Stimulated activated CD8-positive, alpha-beta memory T cell treated with anti-CD3 and anti-CD28 coated beads, Interleukin-12 subunit alpha, Interleukin-12 subunit beta, amount 100 ng/mL, for 1 hour (primary cell): ENCODE data around the gene ZNF212.

Experiments used
- DNase-seq: peaks from one replicate; pipeline ENCODE4 v3.0.0-alpha.2; 2020; ENCODE audit warnings: low read depth

Gene ZNF212

DNA sequence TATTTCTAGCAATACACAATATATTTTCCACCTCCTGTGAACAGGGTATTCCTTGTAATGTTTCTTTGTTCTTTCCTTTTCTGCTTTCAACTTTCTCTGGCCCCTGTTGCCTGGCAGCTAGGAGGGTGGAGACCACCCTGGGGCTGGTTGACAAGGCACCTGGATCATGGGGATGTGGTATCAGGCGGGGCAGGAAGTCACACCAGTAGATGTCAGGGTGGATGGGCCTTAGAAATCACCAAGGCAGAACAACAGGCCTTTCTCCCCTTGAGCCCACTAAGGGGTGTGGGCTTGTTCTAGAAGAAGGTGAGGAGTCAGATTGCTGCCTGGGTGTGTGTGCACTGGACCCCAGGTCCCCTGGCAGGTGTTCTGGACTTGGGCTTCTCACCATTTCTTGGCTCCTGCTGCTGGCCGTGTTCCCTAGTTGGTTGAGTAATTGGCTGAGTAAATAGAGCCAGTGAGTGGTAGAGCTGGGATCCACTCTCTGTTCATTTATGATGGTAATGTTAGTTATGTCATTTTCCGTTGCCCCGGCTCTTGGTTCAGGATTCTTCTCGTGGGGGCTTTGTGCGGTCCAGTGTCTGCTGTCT lies 47.5 kb downstream of the ZNF212 start:
- no peak for DNase-seq

DNA sequence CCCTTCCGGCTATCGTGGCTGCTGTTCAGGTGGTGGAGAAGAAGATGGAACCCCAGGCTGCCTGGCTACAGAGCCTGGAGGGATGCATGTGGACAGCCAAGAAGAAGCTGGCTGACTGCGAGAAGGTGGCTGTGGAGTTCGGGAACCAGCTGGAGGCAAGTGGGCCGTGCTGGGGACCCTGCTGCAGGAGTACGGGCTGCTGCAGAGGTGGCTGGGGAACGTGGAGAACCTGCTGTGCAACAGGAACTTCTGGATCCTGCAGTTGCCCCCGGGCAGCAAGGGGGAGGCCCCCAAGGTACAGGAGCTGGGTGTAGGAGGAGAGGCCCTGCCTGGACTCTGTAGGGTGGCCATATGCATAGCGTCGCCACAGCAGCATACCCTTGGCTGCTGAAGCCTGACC lies 48.2 kb downstream of the ZNF212 start:
- DNase-seq = no peak

DNA sequence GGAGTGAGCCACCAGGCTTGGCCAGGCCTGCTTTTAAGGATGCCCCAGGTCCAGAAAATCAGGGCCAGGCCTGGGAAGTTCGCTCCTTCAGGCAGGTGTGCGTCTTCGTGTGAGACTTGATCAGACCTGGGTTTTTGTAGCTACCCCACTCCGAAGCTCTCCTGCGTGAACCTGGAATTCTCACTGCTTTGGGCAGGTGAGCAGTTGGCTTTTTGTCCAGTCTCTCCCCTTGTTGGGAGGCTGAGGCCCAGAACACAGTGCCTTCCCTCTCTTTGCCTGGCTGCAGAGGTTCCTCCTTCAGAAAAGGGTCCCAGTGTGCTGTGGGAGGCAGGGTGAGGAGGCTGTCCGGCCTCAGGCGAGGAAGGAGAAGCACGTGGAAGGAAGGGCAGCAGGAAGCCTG lies 49.8 kb downstream of the ZNF212 start:
- no peak for DNase-seq

DNA sequence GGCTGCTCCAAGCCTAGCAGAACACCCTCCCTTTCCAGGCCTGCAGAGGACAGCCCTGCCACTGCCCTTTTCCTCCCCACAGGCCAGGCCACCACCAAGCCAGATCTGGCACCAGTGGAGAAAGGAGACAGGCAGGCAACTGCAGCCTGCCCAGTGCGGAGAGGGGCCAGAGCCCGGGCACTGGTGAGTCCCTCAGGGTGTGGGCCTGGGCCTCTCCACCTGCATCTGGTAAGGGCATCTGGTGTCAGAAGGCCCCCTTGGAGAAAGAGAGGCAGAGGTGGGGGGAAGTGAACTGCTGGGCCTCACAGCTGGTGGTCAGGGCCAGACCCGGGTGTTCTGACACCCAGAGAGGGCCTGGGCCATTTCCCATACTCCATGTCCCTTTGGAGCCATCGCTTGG lies 50.4 kb downstream of the ZNF212 start:
- DNase-seq = no peak

DNA sequence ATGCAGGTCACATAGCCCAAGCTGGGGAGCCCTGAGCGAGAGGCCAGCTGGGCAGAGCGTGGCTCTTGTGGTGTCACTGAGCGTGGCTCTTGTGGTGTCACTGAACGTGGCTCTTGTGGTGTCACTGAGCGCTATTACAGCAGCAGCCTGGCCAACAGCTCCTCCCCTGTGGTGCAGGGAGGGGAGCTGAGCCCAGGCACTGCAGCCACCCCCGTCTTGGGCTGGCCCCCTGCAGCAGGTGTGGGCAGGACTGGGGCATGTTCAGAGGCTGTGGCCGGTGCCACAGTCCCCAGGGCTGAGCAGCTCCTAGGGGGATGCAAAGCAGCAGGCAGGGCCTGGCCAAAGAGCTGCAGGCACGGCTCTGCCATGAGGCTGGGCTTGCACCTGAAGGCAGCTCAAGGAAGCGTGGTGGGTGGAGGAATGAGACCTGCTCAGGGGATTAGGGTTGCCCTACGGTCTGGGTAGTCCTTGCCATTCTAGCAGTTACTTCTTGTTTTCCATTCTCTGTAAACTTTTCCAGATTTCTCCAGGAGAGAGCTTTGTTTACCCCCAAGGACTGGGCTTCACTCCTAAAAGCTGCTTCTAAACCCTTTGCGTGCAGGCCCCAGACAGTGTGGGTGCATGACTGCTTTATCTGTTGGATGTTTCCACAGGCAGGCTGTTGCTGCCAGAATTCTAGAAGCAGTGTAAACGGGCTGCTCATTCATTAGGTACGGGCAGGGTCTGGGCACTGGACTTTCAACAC lies 51.8 kb downstream of the ZNF212 start:
- no peak for DNase-seq

DNA sequence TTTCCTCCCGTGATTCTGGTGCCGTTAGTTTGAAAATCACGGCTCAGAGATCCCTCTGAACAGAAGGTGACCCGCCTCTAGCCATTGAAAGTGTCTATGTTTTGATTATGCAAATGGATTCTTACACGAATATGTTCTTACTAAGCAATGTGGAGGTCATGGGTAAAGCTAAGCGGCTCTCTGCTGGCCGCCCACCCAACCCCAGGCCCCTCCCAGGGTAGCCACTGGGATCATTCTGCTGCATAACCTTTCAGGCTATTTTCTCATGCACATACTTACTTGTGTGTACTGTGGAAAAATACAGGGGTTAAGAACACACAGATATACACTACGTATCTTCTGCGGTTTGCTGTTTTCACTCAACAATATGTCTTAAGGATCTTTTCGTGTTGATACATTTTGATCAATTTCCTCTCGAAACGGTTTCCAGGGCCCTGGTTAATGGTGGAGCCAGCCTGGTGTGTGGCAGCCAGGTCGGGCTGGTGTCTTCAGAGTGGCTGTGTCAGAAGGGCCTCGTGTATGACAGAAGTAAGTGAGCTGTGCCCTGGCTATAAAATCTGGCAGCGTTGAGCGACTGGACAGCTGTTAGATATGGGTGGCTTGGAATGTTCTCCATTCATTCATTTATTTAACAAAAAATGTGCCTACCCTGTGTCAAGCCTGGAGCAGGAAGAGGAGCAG lies 52.5 kb downstream of the ZNF212 start:
- DNase-seq = no peak

DNA sequence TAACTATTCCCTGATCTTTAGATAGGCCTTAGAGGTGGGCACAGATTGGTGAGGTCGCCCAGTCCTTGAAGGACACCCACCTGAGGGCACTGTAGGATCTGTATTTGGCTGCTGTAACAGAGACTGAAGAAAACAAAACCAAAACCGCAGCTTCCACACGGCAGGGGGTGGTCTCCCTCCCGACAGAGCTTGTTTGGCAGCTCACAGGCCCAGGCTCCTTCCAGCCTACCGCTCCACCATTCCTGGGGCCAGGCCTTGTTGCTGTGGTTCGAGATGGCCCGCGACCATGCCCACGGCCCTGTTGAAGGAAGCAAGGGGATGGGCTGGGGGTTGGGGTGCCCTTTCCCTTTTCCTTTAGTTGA lies 53.0 kb downstream of the ZNF212 start:
- DNase-seq = no peak

DNA sequence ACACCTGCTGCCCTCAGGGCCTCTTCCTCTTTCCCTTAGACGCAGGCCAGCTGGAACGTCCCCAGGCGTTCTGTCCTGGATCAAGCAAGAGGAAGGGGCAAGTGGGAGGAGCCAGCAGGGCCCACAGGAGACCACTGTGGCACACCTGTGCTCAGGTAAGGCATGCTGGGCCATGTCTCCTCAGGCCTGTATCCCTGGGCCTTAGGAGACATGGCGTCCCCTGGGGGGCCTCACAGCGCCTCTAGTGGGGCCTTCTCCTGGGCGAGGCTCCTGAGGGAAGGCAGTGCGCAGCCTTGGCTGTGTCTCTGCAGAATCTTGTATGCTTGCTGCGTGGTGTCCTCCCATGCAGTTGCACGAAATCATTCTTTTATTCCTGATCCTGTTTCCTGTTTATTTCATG lies 53.9 kb downstream of the ZNF212 start:
- DNase-seq = no peak

DNA sequence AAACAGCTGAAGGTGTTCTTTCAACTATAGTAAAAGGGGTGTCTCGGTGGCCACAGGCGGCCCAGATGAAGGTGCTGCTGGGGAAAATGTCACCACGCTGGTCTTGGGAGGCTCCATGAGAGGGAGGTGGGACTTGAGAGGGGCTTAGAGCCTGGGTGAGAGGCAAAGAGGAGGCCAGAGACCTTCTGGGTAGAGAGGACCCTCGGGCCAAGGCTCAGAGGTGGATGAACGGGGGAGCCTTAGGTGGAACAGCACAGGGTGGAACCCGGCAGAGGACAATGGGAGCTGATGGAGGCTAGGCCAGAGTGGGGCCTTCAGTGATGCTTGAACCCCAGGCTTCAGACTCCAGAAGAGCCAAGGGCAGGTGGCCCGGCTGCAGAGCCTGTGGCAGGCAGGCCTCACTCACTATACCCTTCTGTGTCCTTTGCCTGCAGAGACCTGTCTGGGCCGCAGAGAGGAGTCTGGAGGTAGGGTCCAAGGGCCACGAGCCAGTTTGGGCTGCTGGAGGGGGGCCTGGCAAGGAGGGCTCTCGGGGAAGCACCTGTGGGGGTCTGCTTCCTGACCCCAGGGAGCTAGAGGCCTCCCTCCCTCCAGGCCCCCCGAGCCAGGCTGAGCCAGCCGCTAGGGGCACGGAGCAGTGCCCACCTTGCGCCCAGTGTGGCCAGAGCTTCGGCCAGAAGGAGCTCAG lies 54.6 kb downstream of the ZNF212 start:
- DNase-seq = no peak

DNA sequence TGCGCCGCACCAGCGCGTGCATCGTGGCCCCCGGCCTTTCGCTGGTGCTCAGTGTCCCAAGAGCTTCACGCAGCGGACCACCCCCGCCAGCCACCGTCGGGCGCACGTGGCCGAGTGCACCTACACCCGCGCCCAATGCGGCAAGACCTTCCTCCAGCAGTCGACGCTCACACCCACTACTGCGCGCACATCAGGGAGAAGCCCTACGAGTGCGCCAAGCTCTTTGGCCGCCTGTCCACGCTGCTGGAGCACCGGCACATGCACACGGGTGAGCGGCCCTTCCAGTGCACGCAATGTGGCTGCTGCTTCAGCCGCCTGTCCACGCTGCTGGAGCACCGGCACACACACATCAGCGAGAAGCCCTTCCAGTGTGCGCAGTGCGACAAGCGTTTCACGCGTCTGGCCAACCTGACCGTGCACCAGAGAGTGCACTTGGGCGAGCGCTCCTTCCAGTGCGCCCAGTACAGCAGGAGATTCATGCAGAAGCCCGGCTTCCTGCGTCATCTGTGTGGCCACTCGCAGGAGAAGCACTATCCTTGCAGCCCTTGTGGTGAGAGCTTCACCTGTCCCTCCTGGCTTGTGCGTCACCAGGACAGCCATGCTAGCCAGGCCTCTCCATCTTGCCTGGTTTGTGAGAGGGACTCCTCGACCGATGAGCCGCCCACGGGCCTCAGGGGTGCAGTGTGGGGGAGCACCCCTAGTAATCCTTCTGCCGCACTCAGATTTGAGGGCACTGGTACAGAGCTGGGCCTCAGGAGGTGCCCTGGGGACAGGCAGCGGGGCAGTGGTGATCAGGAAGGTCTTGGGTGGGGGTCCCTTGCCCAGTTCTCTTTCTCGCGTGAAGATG lies 55.4 kb downstream of the ZNF212 start:
- no peak for DNase-seq

DNA sequence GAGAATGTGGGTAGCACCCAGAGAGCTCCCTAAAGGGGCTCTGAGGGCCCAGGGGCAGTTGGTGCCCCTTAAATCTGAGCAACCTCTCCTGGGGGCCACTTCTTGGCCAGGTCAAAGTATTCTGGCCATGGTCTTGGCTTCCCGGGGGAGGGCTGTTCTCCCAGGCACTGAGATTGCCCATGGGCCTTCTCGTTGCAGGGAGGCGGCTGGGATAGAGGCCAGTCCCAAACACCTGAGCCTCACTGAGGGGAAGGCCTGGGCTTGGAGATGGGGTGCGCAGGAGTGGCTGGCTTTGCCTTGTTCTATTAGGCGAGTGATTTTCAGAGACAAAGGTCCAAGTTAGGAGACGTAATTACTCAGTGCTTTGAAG lies 56.0 kb downstream of the ZNF212 start:
- no peak for DNase-seq

DNA sequence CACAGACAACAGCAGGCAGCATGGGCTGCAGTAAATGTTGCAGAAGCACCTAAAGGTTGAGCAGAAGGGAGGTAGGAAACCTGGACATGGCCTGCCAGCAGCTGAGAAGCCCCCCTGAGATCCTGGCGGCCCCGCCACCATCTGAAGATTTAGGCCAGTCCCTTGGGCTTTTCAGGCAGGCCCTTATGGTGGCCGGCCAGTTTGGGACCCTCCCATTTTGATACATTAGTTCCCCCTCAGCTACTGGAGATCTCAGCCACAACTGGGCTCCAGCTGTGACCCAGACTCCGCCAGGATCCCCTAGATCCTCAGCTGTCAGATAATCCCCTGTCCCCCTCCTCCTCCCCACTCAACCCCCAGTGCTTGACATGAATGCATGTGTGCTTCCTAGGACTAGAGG lies 56.9 kb downstream of the ZNF212 start:
- DNase-seq = no peak

DNA sequence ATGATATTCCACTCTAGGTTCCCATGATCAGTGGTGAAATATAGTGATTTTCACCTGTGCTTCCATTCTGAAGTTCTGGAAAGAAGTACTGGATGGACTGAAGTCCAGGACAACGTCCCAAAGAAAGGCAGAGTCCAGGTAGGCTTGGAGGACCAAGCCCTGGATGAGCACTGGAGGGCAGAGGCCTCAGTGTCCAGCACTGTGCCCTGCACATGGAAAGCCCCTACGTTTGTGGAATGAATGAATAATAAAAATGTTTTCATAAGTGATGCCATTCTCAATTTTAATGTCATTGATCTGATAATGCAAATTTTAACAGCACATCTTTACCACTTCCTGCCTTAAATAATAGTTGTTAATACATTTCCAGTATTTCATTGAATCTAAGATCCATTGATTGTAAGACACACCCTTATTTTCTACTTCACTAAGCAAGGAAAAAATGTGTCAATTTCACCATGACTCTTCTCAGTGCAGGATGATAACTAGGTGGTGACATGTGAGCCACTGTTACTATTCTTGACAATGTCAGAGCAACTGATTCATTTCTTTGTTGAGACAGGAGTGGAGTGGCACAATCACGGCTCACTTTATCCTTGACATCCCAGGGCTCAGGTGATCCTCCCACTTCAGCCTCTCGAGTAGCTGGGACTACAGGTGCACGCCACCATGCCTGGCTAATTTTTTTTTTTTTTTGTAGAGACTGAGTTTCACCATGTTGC lies 57.7 kb downstream of the ZNF212 start:
- DNase-seq = no peak

DNA sequence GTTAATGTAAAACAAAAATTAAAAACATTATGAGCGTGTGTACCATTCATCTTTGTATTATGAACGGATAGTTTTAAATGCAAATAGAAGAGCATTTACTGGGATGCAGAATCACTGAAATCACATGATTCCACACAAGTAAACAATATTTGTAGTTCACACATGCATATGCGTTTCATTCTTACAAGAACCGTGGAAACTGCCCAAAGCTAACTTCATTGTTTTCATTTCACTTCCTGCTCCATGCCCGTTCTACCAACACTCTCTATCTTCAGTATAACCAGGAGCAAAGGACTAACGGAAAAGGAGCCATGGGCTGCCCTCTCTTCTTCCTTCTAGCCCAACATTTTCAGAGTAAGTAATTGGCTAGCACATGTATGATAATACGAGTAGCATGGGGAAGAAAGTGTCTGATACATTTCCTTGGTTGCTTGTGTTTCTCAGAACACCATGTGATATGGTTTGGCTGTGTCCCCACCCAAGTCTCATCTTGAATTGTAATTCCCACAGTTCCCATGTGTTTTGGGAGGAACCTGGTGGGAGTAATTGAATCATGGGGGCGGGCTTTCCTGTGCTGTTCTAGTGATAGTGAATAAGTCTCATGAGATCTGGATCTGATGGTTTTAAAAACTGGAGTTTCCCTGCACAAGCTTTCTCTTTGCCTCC lies 61.3 kb downstream of the ZNF212 start:
- no peak for DNase-seq

DNA sequence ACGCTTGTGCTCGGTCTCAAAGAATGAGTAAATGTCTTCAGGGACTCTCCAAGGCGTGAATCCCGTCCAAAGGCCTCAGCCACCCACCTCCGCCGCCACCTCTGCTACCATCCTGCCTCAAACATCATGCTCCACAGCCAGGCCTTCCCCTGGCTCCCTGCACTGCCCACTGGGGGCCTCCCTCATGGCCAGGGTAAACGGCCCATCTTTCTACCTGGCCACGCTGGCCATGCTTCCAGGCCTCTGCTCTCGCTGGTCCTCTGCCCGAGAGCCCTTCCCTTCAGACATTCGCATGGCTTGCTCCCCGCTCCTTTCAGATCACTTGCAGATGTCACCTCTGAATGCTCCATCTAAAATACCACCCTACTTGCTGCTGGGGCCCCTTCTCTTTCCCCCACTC lies 62.8 kb downstream of the ZNF212 start:
- no peak for DNase-seq

DNA sequence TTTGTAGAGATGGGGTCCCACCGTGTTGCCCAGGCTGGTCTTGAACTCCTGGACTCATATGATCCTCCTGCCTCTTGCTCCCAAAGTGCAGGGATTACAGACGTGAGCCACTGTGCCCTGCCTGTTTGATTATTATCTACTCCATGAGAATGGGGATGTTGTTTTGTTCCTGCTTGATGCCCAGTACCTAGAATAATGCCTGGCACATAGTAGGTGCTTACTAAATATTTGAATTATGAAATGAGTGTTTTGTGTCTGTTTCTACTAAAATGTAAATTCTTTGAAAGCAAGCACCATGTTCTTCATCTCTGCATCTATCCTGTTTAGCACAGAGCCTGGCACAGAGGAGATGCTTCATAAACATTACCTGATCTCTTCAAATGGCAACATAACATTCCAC lies 63.4 kb downstream of the ZNF212 start:
- no peak for DNase-seq

DNA sequence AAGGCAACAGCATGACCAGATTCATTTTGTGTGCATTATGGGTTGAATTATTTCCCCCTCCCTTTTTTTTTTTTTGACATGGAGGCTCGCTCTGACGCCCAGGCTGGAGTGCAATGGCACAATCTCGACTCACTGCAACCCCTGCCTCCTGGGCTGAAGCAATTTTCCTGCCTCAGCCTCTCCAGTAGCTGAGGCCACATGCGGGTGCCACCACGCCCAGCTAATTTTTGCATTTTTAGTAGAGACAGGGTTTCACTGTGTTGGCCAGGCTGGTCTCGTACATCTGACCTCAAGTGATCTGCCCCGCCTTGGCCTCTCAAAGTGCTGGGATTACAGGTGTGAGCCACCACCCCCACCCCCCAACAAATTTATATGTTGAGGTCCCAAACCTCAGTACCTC lies 64.6 kb downstream of the ZNF212 start:
- DNase-seq = no peak
